ENCODE results near the gene MAGI2. TPM values are rescaled to one million over a fixed set of nuclear protein-coding genes. Genes with fewer than 3 reads are reported as not detected.

Gene MAGI2
- total RNA-seq, 1 experiment from 2014 or later, result 0.52 TPM

GRCh38 chr7:79462390-79462789 lies 8.9 kb upstream of the MAGI2 start:
- no peak overlapping the region for H3K4me3 Mint-ChIP-seq (ENCODE audit: low read depth, unreplicated experiment)
- DNase-seq, result no peak

GRCh38 chr7:79461660-79462059 lies 8.2 kb upstream of the MAGI2 start:
- intact Hi-C loops (cut with micrococcal nuclease; ENCODE audit: unreplicated experiment), result no loop called here
- CTCF ChIA-PET, result no interaction called here
- no peaks in the 10 kb centered on the region for H3K9me3 Mint-ChIP-seq (ENCODE audit: low read depth, unreplicated experiment)
- no peaks in the 10 kb centered on the region for H3K27me3 Mint-ChIP-seq (ENCODE audit: unreplicated experiment)
- H3K4me1 Mint-ChIP-seq (ENCODE audit: low read depth, unreplicated experiment), result peaks cover 12% of the 10 kb centered on the region
- no peak overlapping the region for H3K27ac Mint-ChIP-seq (ENCODE audit: unreplicated experiment)
- no peak for TF ChIP-seq CTCF (IDR thresholded peaks at IDR 0.05; ENCODE audit: unreplicated experiment)
- no peak for DNase-seq
- no peaks in the 10 kb centered on the region for H3K36me3 Mint-ChIP-seq (ENCODE audit: insufficient read depth, unreplicated experiment)
- no TSS peak for BruUV-seq (replicated peaks)
- no peak overlapping the region for H3K4me3 Mint-ChIP-seq (ENCODE audit: low read depth, unreplicated experiment)

More at GRCh38 chr7:79462390-79462789, 8.9 kb upstream of the MAGI2 start:
- no peaks in the 10 kb centered on the region for H3K27me3 Mint-ChIP-seq (ENCODE audit: unreplicated experiment)
- H3K9me3 Mint-ChIP-seq (ENCODE audit: low read depth, unreplicated experiment), result no peaks in the 10 kb centered on the region
- BruUV-seq (replicated peaks), result no TSS peak
- H3K27ac Mint-ChIP-seq (ENCODE audit: unreplicated experiment), result no peak overlapping the region
- intact Hi-C loops (cut with micrococcal nuclease; ENCODE audit: unreplicated experiment), result no loop called here
- peaks cover 12% of the 10 kb centered on the region for H3K4me1 Mint-ChIP-seq (ENCODE audit: low read depth, unreplicated experiment)
- TF ChIP-seq CTCF (IDR thresholded peaks at IDR 0.05; ENCODE audit: unreplicated experiment), result no peak
- CTCF ChIA-PET, result no interaction called here
- no peaks in the 10 kb centered on the region for H3K36me3 Mint-ChIP-seq (ENCODE audit: insufficient read depth, unreplicated experiment)

- intact Hi-C loops (cut with micrococcal nuclease; ENCODE audit: unreplicated experiment), result no loop called here
- H3K4me1 Mint-ChIP-seq (ENCODE audit: low read depth, unreplicated experiment), result peaks cover 12% of the 10 kb centered on the region
Observed at GRCh38 chr7:79459381-79459780, 5.9 kb upstream of the MAGI2 start.

GRCh38 chr7:79458796-79459195 lies 5.3 kb upstream of the MAGI2 start:
- no TSS peak for BruUV-seq (replicated peaks)
- no peak for TF ChIP-seq CTCF (IDR thresholded peaks at IDR 0.05; ENCODE audit: unreplicated experiment)
- Mint-ChIP-seq H3K4me1 (ENCODE audit: low read depth, unreplicated experiment) (peaks cover 12% of the 10 kb centered on the region), H3K36me3 (ENCODE audit: insufficient read depth, unreplicated experiment) (no peaks in the 10 kb centered on the region), H3K27me3 (ENCODE audit: unreplicated experiment) (peaks cover 2% of the 10 kb centered on the region), H3K27ac (ENCODE audit: unreplicated experiment) (no peak overlapping the region), H3K9me3 (ENCODE audit: low read depth, unreplicated experiment) (no peaks in the 10 kb centered on the region), H3K4me3 (ENCODE audit: low read depth, unreplicated experiment) (no peak overlapping the region)
- CTCF ChIA-PET, result no interaction called here
- intact Hi-C loops (cut with micrococcal nuclease; ENCODE audit: unreplicated experiment), result no loop called here
- no peak for DNase-seq

More at GRCh38 chr7:79459381-79459780, 5.9 kb upstream of the MAGI2 start:
- no peak overlapping the region for H3K27ac Mint-ChIP-seq (ENCODE audit: unreplicated experiment)
- no peak for TF ChIP-seq CTCF (IDR thresholded peaks at IDR 0.05; ENCODE audit: unreplicated experiment)
- no peaks in the 10 kb centered on the region for H3K9me3 Mint-ChIP-seq (ENCODE audit: low read depth, unreplicated experiment)
- H3K27me3 Mint-ChIP-seq (ENCODE audit: unreplicated experiment), result no peaks in the 10 kb centered on the region
- H3K36me3 Mint-ChIP-seq (ENCODE audit: insufficient read depth, unreplicated experiment), result no peaks in the 10 kb centered on the region
- CTCF ChIA-PET, result no interaction called here
- BruUV-seq (replicated peaks), result no TSS peak
- H3K4me3 Mint-ChIP-seq (ENCODE audit: low read depth, unreplicated experiment), result no peak overlapping the region
- no peak for DNase-seq
